HG02973 (cell line): Measurements from ENCODE around the gene STK38.

Experiments used
- ATAC-seq: cut with Tn5 transposase; IDR thresholded peaks from one replicate; pipeline ENCODE4 v1.9.1; 2021; ENCODE audit warnings: moderate library complexity; ENCODE audit not compliant: unreplicated experiment

Gene STK38

GRCh38 chr6:36566418-36566905 is 19.2 kb upstream of the STK38 start:
- ATAC-seq = no peak

- ATAC-seq = no peak
Measured at GRCh38 chr6:36563928-36564284, 16.6 kb upstream of the STK38 start.

GRCh38 chr6:36563237-36563927 is 16.1 kb upstream of the STK38 start:
- ATAC-seq = no peak

GRCh38 chr6:36560822-36561221 is 13.5 kb upstream of the STK38 start:
- ATAC-seq = no peak

- no peak for ATAC-seq
Measured at GRCh38 chr6:36559011-36559793, 11.9 kb upstream of the STK38 start.

- ATAC-seq = no peak
Measured at GRCh38 chr6:36556281-36556680, 9.0 kb upstream of the STK38 start.

GRCh38 chr6:36555750-36556252 is 8.5 kb upstream of the STK38 start:
- no peak for ATAC-seq

GRCh38 chr6:36550473-36551000 is 3.3 kb upstream of the STK38 start:
- ATAC-seq = no peak

GRCh38 chr6:36548401-36548743 is 1.1 kb upstream of the STK38 start:
- no peak for ATAC-seq

GRCh38 chr6:36547646-36548400 is 544 bp upstream of the STK38 start:
- ATAC-seq = no peak

- peak; percentile 24 for ATAC-seq
Measured at GRCh38 chr6:36546308-36546919, 865 bp downstream of the STK38 start.

GRCh38 chr6:36545767-36546307 is 1.4 kb downstream of the STK38 start:
- ATAC-seq = no peak

GRCh38 chr6:36544228-36544627 is 3.1 kb downstream of the STK38 start:
- ATAC-seq = no peak

- ATAC-seq = no peak
Measured at GRCh38 chr6:36542041-36542440, 5.2 kb downstream of the STK38 start.

GRCh38 chr6:36539814-36540568 is 7.3 kb downstream of the STK38 start:
- ATAC-seq = no peak

GRCh38 chr6:36536873-36537547 is 10.3 kb downstream of the STK38 start:
- ATAC-seq = no peak

- no peak for ATAC-seq
Measured at GRCh38 chr6:36533321-36533720, 14.0 kb downstream of the STK38 start.

GRCh38 chr6:36526066-36526465 is 21.2 kb downstream of the STK38 start:
- no peak for ATAC-seq

- ATAC-seq = no peak
Measured at GRCh38 chr6:36525346-36525745, 21.9 kb downstream of the STK38 start.
